Naive thymus-derived CD8-positive, alpha-beta T cell (primary cell): ENCODE data around the gene AMOTL1. TPM values are rescaled to one million over a fixed set of nuclear protein-coding genes. Genes with fewer than 3 reads are reported as not detected.
"Not testable (repeated sequence)": the region's sequence is repeated elsewhere in the genome, so short reads cannot be mapped to it uniquely, and the experiment has no call there.

ENCODE experiments used
- ATAC-seq, 2 donors: fragments of 150-1000 bp; cut with Tn5 transposase in 1 of 2; sonication (Bioruptor Pico), chemical (Tn5 transposase) in 1 of 2; 1 replicate in 1 of 2; 2 replicates in 1 of 2; pipeline ENCODE4 v1.10.0; 2021; ENCODE audit warnings: mild to moderate bottlenecking in 2 of 2, moderate library complexity in 2 of 2
- POLR2A ChIA-PET: fragments of 350-600 bp; sonication (Branson Sonifier 250); formaldehyde crosslinking; loops from one replicate; lab custom pipeline; 2021; ENCODE audit warnings: antibody characterized with exemption; lab: Charles Lee
- DNase-seq, 10 donors: peaks; one replicate each; pipeline versions ENCODE4 v3.0.0 to v3.0.0-alpha.2; 2020 to 2022
- H3K27ac Mint-ChIP-seq, 10 donors: one replicate each; pipeline ENCODE4 v1.8.0; 2020 to 2022; ENCODE audit warnings: mild to moderate bottlenecking in 10 of 10, mixed read lengths in 10 of 10, moderate library complexity in 4 of 10, inconsistent platforms in 1 of 10
- H3K27me3 Mint-ChIP-seq, 5 donors: one replicate each; pipeline ENCODE4 v1.8.0; 2021 to 2022; ENCODE audit warnings: mixed read lengths in 5 of 5
- H3K36me3 Mint-ChIP-seq, 3 donors: one replicate each; pipeline ENCODE4 v1.8.0; 2020 to 2022; ENCODE audit warnings: mixed read lengths in 3 of 3, mild to moderate bottlenecking in 2 of 3, inconsistent platforms in 1 of 3
- H3K4me1 Mint-ChIP-seq, 4 donors: one replicate each; pipeline ENCODE4 v1.8.0; 2021 to 2022; ENCODE audit warnings: mixed read lengths in 4 of 4
- H3K4me3 Mint-ChIP-seq, 10 donors: one replicate each; pipeline ENCODE4 v1.8.0; 2020 to 2022; ENCODE audit warnings: mild to moderate bottlenecking in 10 of 10, mixed read lengths in 10 of 10, moderate library complexity in 6 of 10, inconsistent platforms in 1 of 10
- H3K9me3 Mint-ChIP-seq, 9 donors: one replicate each; pipeline ENCODE4 v1.8.0; 2020 to 2022; ENCODE audit warnings: mixed read lengths in 9 of 9, mild to moderate bottlenecking in 3 of 9, inconsistent platforms in 1 of 9, moderate library complexity in 1 of 9
- polyA plus RNA-seq, 3 donors: library from polyadenylated mRNA; unstranded; fragments of 300-500 nt; fragmentation: Illumina TruSeq; gene quantifications; one replicate each; pipeline ENCODE4 v1.2.3, GENCODE V29; 2021
- total RNA-seq, 8 experiments: library from RNA in 2 of 8; stranded (reverse) in 2 of 8; gene quantifications; one replicate each; pipeline ENCODE4 v1.2.3 and lab custom pipeline; 2021 to 2026

The AMOTL1 gene
- total and polyA plus RNA-seq, 5 experiments from 2014 or later: 0.03 to 0.10 (median 0.08) TPM; not detected in 1

- no peaks in the 10 kb centered on the region for H3K9me3 Mint-ChIP-seq
- peaks cover 0 to 4% (median 0%) of the 10 kb centered on the region in 5 donors for H3K27me3 Mint-ChIP-seq
- no peak for ATAC-seq
- DNase-seq: no peak
- H3K27ac Mint-ChIP-seq: no peak overlapping the region
- H3K4me1 Mint-ChIP-seq: no peaks in the 10 kb centered on the region
- no peaks in the 10 kb centered on the region for H3K36me3 Mint-ChIP-seq
- POLR2A ChIA-PET: no interaction called here
- no peak overlapping the region for H3K4me3 Mint-ChIP-seq
Observed at GRCh38 chr11:94851864-94852636, 83.9 kb downstream of the AMOTL1 start.

- H3K4me1 Mint-ChIP-seq, DNase-seq, H3K27me3 Mint-ChIP-seq, POLR2A ChIA-PET, ATAC-seq, H3K4me3 Mint-ChIP-seq, H3K9me3 Mint-ChIP-seq, H3K36me3 Mint-ChIP-seq, H3K27ac Mint-ChIP-seq: not testable (repeated sequence)
Observed at GRCh38 chr11:94853288-94853687, 85.1 kb downstream of the AMOTL1 start.

- Mint-ChIP-seq H3K36me3 (no peaks in the 10 kb centered on the region), H3K27ac (no peak overlapping the region), H3K27me3 (peaks cover 0 to 4% (median 0%) of the 10 kb centered on the region in 5 donors), H3K4me1 (no peaks in the 10 kb centered on the region), H3K4me3 (no peak overlapping the region), H3K9me3 (no peaks in the 10 kb centered on the region)
- DNase-seq (no peak), ATAC-seq (no peak)
- POLR2A ChIA-PET: no interaction called here
Observed at GRCh38 chr11:94853836-94854235, 85.7 kb downstream of the AMOTL1 start.

GRCh38 chr11:94854770-94855633 lies 86.8 kb downstream of the AMOTL1 start:
- POLR2A ChIA-PET: no interaction called here
- H3K27me3 Mint-ChIP-seq: peaks cover 0 to 1% (median 0%) of the 10 kb centered on the region in 5 donors
- ATAC-seq (no peak), DNase-seq (no peak)
- H3K9me3 Mint-ChIP-seq: no peaks in the 10 kb centered on the region
- H3K4me3 Mint-ChIP-seq: no peak overlapping the region
- H3K27ac Mint-ChIP-seq: peak overlapping the region in 1 of 10 donors; percentile 76
- no peaks in the 10 kb centered on the region for H3K4me1 Mint-ChIP-seq
- H3K36me3 Mint-ChIP-seq: no peaks in the 10 kb centered on the region

- Mint-ChIP-seq H3K4me3 (no peak overlapping the region), H3K27me3 (no peaks in the 10 kb centered on the region), H3K36me3 (no peaks in the 10 kb centered on the region), H3K4me1 (no peaks in the 10 kb centered on the region), H3K9me3 (no peaks in the 10 kb centered on the region), H3K27ac (no peak overlapping the region)
- POLR2A ChIA-PET: no interaction called here
- DNase-seq (no peak), ATAC-seq (no peak)
Observed at GRCh38 chr11:94855666-94856065, 87.5 kb downstream of the AMOTL1 start.

- H3K4me1 Mint-ChIP-seq: no peaks in the 10 kb centered on the region
- H3K36me3 Mint-ChIP-seq: no peaks in the 10 kb centered on the region
- H3K27me3 Mint-ChIP-seq: no peaks in the 10 kb centered on the region
- peak overlapping the region in 1 of 10 donors; percentile 36 for H3K27ac Mint-ChIP-seq
- ATAC-seq: no peak
- POLR2A ChIA-PET: no interaction called here
- H3K9me3 Mint-ChIP-seq: no peaks in the 10 kb centered on the region
- DNase-seq: no peak
- no peak overlapping the region for H3K4me3 Mint-ChIP-seq
Observed at GRCh38 chr11:94856443-94856842, 88.3 kb downstream of the AMOTL1 start.

GRCh38 chr11:94857337-94857736 lies 89.2 kb downstream of the AMOTL1 start:
- ATAC-seq (no peak), DNase-seq (no peak)
- no peaks in the 10 kb centered on the region for H3K27me3 Mint-ChIP-seq
- no peaks in the 10 kb centered on the region for H3K9me3 Mint-ChIP-seq
- no peak overlapping the region for H3K4me3 Mint-ChIP-seq
- H3K36me3 Mint-ChIP-seq: no peaks in the 10 kb centered on the region
- POLR2A ChIA-PET: no interaction called here
- no peak overlapping the region for H3K27ac Mint-ChIP-seq
- no peaks in the 10 kb centered on the region for H3K4me1 Mint-ChIP-seq

- Mint-ChIP-seq H3K27ac (no peak overlapping the region), H3K4me3 (no peak overlapping the region), H3K36me3 (no peaks in the 10 kb centered on the region), H3K27me3 (no peaks in the 10 kb centered on the region), H3K9me3 (no peaks in the 10 kb centered on the region), H3K4me1 (no peaks in the 10 kb centered on the region)
- ATAC-seq (no peak), DNase-seq (no peak)
- POLR2A ChIA-PET: no interaction called here
Observed at GRCh38 chr11:94858012-94858705, 90.0 kb downstream of the AMOTL1 start.

GRCh38 chr11:94860333-94860732 lies 92.2 kb downstream of the AMOTL1 start:
- Mint-ChIP-seq H3K36me3 (no peaks in the 10 kb centered on the region), H3K4me3 (no peak overlapping the region), H3K27ac (no peak overlapping the region), H3K27me3 (no peaks in the 10 kb centered on the region), H3K4me1 (no peaks in the 10 kb centered on the region), H3K9me3 (no peaks in the 10 kb centered on the region)
- no peak for ATAC-seq
- DNase-seq: no peak
- POLR2A ChIA-PET: no interaction called here

- Mint-ChIP-seq H3K9me3 (no peaks in the 10 kb centered on the region), H3K4me3 (no peak overlapping the region), H3K27me3 (no peaks in the 10 kb centered on the region), H3K4me1 (no peaks in the 10 kb centered on the region), H3K27ac (no peak overlapping the region), H3K36me3 (no peaks in the 10 kb centered on the region)
- POLR2A ChIA-PET: no interaction called here
- DNase-seq: no peak
- ATAC-seq: no peak
Observed at GRCh38 chr11:94861306-94861845, 93.2 kb downstream of the AMOTL1 start.

- Mint-ChIP-seq H3K4me1 (no peaks in the 10 kb centered on the region), H3K9me3 (no peaks in the 10 kb centered on the region), H3K27ac (no peak overlapping the region), H3K36me3 (no peaks in the 10 kb centered on the region), H3K27me3 (no peaks in the 10 kb centered on the region), H3K4me3 (no peak overlapping the region)
- DNase-seq (no peak), ATAC-seq (no peak)
- POLR2A ChIA-PET: no interaction called here
Observed at GRCh38 chr11:94862926-94863880, 95.0 kb downstream of the AMOTL1 start.

GRCh38 chr11:94864506-94865045 lies 96.4 kb downstream of the AMOTL1 start:
- ATAC-seq (no peak), DNase-seq (no peak)
- Mint-ChIP-seq H3K4me1 (no peaks in the 10 kb centered on the region), H3K4me3 (no peak overlapping the region), H3K27ac (no peak overlapping the region), H3K27me3 (peaks cover 0 to 2% (median 0%) of the 10 kb centered on the region in 5 donors), H3K9me3 (no peaks in the 10 kb centered on the region), H3K36me3 (no peaks in the 10 kb centered on the region)
- POLR2A ChIA-PET: no interaction called here
